GM06990 (cell line): Measurements from ENCODE around the gene DKKL1.

Source experiments
- DNase-seq: peaks from one replicate; pipeline ENCODE4 v3.0.0-alpha.2; 2011; ENCODE audit not compliant: insufficient read length; ENCODE audit errors: extremely low read depth
- H3K27me3 ChIP-seq: replicated peaks from 2 replicates; pipeline ENCODE4 v1.6.0; 2011; ENCODE audit warnings: low read length; ENCODE audit not compliant: control insufficient read depth, insufficient read depth
- H3K36me3 ChIP-seq: 2 replicates; pipeline ENCODE4 v1.5.1; 2011; ENCODE audit warnings: low read length; ENCODE audit not compliant: control insufficient read depth, insufficient read depth
- H3K4me3 ChIP-seq: replicated peaks from 2 replicates; pipeline ENCODE4 v1.5.1; 2011; ENCODE audit warnings: low read depth, mild to moderate bottlenecking, control low read depth, low read length
- TF ChIP-seq, protein P1 (sequence below): IDR thresholded peaks from 2 replicates; pipeline ENCODE4 v1.5.1; 2011; ENCODE audit warnings: low read length, control low read depth, mild to moderate bottlenecking, inconsistent platforms; ENCODE audit not compliant: insufficient read depth, poor library complexity, severe bottlenecking

Gene DKKL1

DNA sequence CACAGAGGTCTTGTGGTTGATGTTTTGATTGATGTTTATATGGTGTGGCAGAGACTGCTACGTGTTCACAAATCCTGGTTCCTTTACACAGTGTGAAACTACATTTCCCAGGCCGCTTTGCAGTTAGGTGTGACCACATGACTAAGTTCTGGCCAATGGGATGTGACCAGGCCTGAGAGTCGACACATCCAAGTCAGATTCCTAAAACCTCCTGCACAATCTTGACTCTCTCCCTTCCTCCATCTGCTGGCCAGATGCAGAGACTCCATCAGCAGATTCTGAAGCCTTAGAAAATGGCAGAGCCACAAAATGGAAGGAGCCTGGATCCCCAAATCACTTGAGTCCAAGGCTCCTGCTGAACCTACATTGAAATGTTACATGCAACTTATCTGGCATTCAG, 15.8 kb upstream of the DKKL1 start:
- no peak for DNase-seq
- Histone ChIP-seq H3K4me3 (no peak overlapping the region), H3K36me3 (no peaks in the 10 kb centered on the region), H3K27me3 (no peaks in the 10 kb centered on the region; the same call in 1 of the 2 replicates)
- TF ChIP-seq, protein P1, sequence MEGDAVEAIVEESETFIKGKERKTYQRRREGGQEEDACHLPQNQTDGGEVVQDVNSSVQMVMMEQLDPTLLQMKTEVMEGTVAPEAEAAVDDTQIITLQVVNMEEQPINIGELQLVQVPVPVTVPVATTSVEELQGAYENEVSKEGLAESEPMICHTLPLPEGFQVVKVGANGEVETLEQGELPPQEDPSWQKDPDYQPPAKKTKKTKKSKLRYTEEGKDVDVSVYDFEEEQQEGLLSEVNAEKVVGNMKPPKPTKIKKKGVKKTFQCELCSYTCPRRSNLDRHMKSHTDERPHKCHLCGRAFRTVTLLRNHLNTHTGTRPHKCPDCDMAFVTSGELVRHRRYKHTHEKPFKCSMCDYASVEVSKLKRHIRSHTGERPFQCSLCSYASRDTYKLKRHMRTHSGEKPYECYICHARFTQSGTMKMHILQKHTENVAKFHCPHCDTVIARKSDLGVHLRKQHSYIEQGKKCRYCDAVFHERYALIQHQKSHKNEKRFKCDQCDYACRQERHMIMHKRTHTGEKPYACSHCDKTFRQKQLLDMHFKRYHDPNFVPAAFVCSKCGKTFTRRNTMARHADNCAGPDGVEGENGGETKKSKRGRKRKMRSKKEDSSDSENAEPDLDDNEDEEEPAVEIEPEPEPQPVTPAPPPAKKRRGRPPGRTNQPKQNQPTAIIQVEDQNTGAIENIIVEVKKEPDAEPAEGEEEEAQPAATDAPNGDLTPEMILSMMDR: no peak

DNA sequence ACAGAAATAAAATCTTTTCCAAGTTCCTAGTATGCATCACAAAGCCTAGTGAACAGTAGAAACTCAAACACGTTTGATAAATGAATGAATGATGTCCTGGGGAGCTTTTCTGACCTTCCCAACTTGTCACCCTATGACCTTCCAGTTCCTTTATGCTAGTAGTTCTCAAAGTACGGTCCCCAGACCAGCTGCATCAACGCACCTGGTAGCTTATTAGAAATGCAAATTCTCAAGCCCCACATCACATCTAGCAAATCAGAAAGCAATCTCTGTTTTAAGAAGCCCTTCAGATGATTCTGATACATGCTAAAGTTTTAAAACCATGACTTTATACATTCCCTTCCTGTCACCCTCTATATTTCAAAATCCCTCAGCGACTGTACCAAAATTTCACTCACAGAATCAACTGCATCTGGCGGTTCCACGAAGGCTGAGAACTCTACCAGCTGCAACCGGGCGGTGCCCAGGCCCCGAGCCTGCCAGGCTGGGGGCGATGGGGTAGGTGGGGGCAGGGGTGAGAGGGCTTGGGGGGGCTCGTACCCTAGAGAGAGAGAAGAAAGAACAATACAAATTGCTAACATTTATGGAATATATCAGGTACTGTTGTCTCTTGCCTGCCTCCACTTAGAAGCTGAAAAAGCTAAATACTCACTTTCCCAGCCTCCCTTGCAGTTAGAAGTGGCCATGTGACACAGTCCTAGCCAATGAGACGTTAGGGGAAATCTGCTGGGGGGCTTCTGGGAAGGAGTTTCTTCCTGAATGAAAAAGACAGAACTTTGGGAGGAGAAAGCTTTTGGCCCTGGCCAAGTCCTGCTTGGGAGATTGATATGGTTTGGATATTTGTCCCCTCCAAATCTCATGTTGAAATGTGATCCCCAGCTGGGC, 15.1 kb upstream of the DKKL1 start:
- no peak overlapping the region for H3K4me3 ChIP-seq
- TF ChIP-seq, protein P1: no peak
- H3K27me3 ChIP-seq: no peaks in the 10 kb centered on the region; the same call in 1 of the 2 replicates
- H3K36me3 ChIP-seq: no peaks in the 10 kb centered on the region
- DNase-seq: no peak

DNA sequence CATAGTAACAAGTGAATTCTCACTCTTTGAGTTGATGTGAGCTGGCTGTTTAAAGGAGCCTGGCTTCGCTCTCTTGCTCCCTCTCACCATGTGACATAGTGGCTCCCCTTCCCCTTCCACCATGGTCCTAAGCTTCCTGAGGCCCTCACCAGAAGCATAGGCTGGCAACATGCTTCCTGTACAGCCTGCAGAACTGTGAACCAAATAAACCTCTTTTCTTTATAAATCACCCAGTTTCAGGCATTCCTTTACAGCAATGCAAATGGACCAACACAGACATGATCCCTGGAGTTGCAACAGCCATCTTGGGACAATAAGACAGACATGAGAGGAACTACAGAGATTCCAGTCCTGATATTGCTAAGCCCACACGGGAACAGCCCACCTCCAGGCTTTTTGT, 14.1 kb upstream of the DKKL1 start:
- H3K27me3 ChIP-seq: no peaks in the 10 kb centered on the region; the same call in 1 of the 2 replicates
- no peaks in the 10 kb centered on the region for H3K36me3 ChIP-seq
- H3K4me3 ChIP-seq: no peak overlapping the region
- DNase-seq: no peak
- TF ChIP-seq, protein P1: no peak

DNA sequence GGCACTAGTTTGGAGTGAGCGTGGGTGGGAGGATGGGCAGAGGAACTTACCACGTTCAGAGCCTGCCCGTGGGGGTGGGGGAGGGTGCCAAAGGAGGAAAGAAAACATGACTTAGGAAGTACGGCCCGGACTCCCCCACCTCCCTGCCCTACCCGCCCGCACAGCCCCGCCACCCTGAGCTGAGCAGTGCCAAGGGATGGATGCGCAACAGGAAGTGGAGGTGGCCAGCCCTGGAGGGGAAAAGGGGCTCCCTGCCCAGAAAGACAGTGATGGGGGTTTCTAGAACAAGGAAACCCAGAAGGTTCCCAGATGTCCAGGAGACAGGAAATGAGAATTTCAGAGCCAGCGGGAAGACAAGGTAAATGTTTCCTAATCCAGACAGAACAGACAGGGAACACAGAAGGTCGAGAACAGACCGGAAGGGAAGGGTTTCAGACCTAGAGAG, 7.7 kb upstream of the DKKL1 start:
- TF ChIP-seq, protein P1: no peak
- peaks cover 1% of the 10 kb centered on the region; the same call in 1 of the 2 replicates for H3K27me3 ChIP-seq
- H3K36me3 ChIP-seq: no peaks in the 10 kb centered on the region
- DNase-seq: no peak
- no peak overlapping the region for H3K4me3 ChIP-seq

DNA sequence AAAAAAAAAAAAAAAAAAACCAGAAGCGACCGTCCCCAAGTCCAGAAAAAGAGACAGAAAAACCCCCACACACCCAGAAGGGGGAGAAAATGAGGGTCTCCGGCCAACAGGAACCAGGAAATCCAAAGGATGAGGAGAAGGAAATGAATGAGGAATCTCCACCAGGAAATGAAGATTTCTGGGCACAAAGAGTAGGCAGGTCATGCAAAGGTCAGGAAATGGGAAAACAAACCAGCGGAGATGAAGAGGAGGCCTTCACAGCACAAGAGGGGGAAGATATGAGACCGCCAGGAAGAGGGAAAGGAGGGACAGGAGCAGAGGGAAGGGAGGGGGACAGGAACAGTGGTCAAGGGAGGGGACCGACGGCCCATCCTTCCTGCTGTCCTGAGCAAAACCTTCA, 7.3 kb upstream of the DKKL1 start:
- TF ChIP-seq, protein P1: no peak
- H3K36me3 ChIP-seq: no peaks in the 10 kb centered on the region
- H3K4me3 ChIP-seq: no peak overlapping the region
- H3K27me3 ChIP-seq: peaks cover 1% of the 10 kb centered on the region; the same call in 1 of the 2 replicates
- DNase-seq: no peak
